ENCODE results near the gene CCNG1.

GRCh38 chr5:163489745-163490075 lies 52.3 kb downstream of the CCNG1 start:
- TF ChIP-seq CTCF (conservative IDR thresholded peaks at IDR 0.05 in 1 of 2, IDR thresholded peaks at IDR 0.05 in 1 of 2; ENCODE audit: extremely low read depth in 1 of 2, insufficient read depth in 1 of 2, low read depth in 1 of 2, low read length in 2 of 2): no peak
- TF ChIP-seq EZH2 (IDR thresholded peaks at IDR 0.05; ENCODE audit: borderline replicate concordance, low read length): no peak

Measured in mammary epithelial cell (primary cell).